Endodermal cell (in vitro differentiated cells): ENCODE results near the gene C1orf210. TPM values are rescaled to one million over a fixed set of nuclear protein-coding genes. Genes with fewer than 3 reads are reported as not detected.

Experiments
- DNase-seq: peaks from one replicate; pipeline ENCODE4 v3.0.0-alpha.2; 2017
- H3K27ac ChIP-seq: 2 replicates; pipeline ENCODE4 v1.5.1; 2013; ENCODE audit warnings: mild to moderate bottlenecking, low read depth, low read length, moderate library complexity
- H3K27me3 ChIP-seq: 2 replicates; pipeline ENCODE4 v1.6.1; 2013; ENCODE audit warnings: mild to moderate bottlenecking, low read length, moderate library complexity; ENCODE audit not compliant: insufficient read depth, control insufficient read depth, poor library complexity, severe bottlenecking
- H3K36me3 ChIP-seq: 2 replicates; pipeline ENCODE4 v1.7.0; 2013; ENCODE audit warnings: mild to moderate bottlenecking, low read length, moderate library complexity; ENCODE audit not compliant: control insufficient read depth, insufficient read depth
- H3K4me1 ChIP-seq: one replicate; pipeline ENCODE4 v1.7.0; 2013; ENCODE audit warnings: low read length; ENCODE audit not compliant: control insufficient read depth, insufficient read depth
- H3K4me3 ChIP-seq: 2 replicates; pipeline ENCODE4 v1.5.1; 2013; ENCODE audit warnings: mild to moderate bottlenecking, low read length, moderate library complexity
- H3K9ac ChIP-seq: 2 replicates; pipeline ENCODE4 v1.6.1; 2013; ENCODE audit warnings: mild to moderate bottlenecking, low read length, moderate library complexity; ENCODE audit not compliant: poor library complexity, severe bottlenecking; ENCODE audit errors: extremely low read depth
- H3K9me3 ChIP-seq: 2 replicates; pipeline ENCODE4 v1.6.1; 2013; ENCODE audit warnings: mild to moderate bottlenecking, low read length, moderate library complexity; ENCODE audit not compliant: control insufficient read depth
- H3K27ac Mint-ChIP-seq: 2 replicates; pipeline ENCODE4 v1.8.0; 2020; ENCODE audit warnings: mixed read lengths
- H3K27me3 Mint-ChIP-seq: 2 replicates; pipeline ENCODE4 v1.8.0; 2021; ENCODE audit warnings: mild to moderate bottlenecking, mixed read lengths; ENCODE audit not compliant: insufficient read depth
- H3K36me3 Mint-ChIP-seq: 2 replicates; pipeline ENCODE4 v1.8.0; 2020; ENCODE audit warnings: low read depth, mixed read lengths
- H3K4me1 Mint-ChIP-seq: 2 replicates; pipeline ENCODE4 v1.8.0; 2020; ENCODE audit warnings: mixed read lengths
- H3K4me3 Mint-ChIP-seq: 2 replicates; pipeline ENCODE4 v1.8.0; 2020; ENCODE audit warnings: mild to moderate bottlenecking, moderate library complexity, mixed read lengths
- H3K9me3 Mint-ChIP-seq: 2 replicates; pipeline ENCODE4 v1.8.0; 2020; ENCODE audit warnings: mild to moderate bottlenecking, mixed read lengths
- CTCF ChIP-seq: fragments of 200-600 bp; sonication (generic); conservative IDR thresholded peaks from 2 replicates; pipeline ENCODE4 v1.5.0; 2021; ENCODE audit warnings: antibody characterized with exemption, mild to moderate bottlenecking
- WGBS, 2 experiments: methylation state at CpG; one replicate each; pipeline versions ENCODE4 v1.1.5 to v1.1.7; 2013; ENCODE audit warnings: missing lambda C conversion rate in 2 of 2, mixed read lengths in 1 of 2; ENCODE audit not compliant: insufficient coverage in 1 of 2, insufficient read length in 1 of 2; 5-methylcytosine and 5-hydroxymethylcytosine counted together
- total RNA-seq, 2 donors: library from RNA; stranded (reverse); fragmentation: NEBNext Ultra II Directional in 1 of 2; extraction: Animal tissue kit (Norgen Biotek cat#: 25700) in 1 of 2; gene quantifications; 2 replicates in 1 of 2; 3 replicates in 1 of 2; pipeline ENCODE4 v1.2.1, GENCODE V29; 2021

Gene C1orf210
- total RNA-seq, 2 donors from 2014 or later = 9.7 to 17.9 TPM

- H3K4me3 ChIP-seq = no peak overlapping the region
- Mint-ChIP-seq H3K27ac (no peak overlapping the region), H3K36me3 (no peaks in the 10 kb centered on the region), H3K9me3 (no peaks in the 10 kb centered on the region), H3K4me3 (no peak overlapping the region), H3K4me1 (peaks cover 5% of the 10 kb centered on the region), H3K27me3 (no peaks in the 10 kb centered on the region)
- H3K9me3 ChIP-seq = no peaks in the 10 kb centered on the region
- peak; percentile 52 for DNase-seq
- no peak for TF ChIP-seq CTCF
- H3K36me3 ChIP-seq = no peaks in the 10 kb centered on the region
- H3K27me3 ChIP-seq = no peaks in the 10 kb centered on the region
- 83 to 91% methylated on average over 2 to 15 of the region's 15 CpGs for WGBS, 2 experiments
- H3K4me1 ChIP-seq = no peaks in the 10 kb centered on the region
- no peak overlapping the region for H3K27ac ChIP-seq
- H3K9ac ChIP-seq = no peak overlapping the region
These were observed 32.6 kb upstream of the C1orf210 start for GRCh38 chr1:43317817-43318471.

- DNase-seq = peak; percentile 65
- Histone ChIP-seq H3K27me3 (no peaks in the 10 kb centered on the region), H3K36me3 (no peaks in the 10 kb centered on the region), H3K27ac (no peak overlapping the region), H3K9ac (no peak overlapping the region), H3K9me3 (no peaks in the 10 kb centered on the region), H3K4me3 (no peak overlapping the region), H3K4me1 (no peaks in the 10 kb centered on the region)
- Mint-ChIP-seq H3K27me3 (no peaks in the 10 kb centered on the region), H3K9me3 (no peaks in the 10 kb centered on the region), H3K4me3 (no peak overlapping the region), H3K36me3 (no peaks in the 10 kb centered on the region), H3K27ac (no peak overlapping the region), H3K4me1 (peaks cover 5% of the 10 kb centered on the region)
- TF ChIP-seq CTCF = peak; percentile 67
- 91 to 93% methylated on average over 10 to 16 of the region's 16 CpGs for WGBS, 2 experiments
These were observed 31.5 kb upstream of the C1orf210 start for GRCh38 chr1:43316738-43317520.

GRCh38 chr1:43315963-43316737 lies 30.8 kb upstream of the C1orf210 start:
- no peak overlapping the region for H3K27ac Mint-ChIP-seq
- H3K36me3 Mint-ChIP-seq = no peaks in the 10 kb centered on the region
- no peaks in the 10 kb centered on the region for H3K27me3 Mint-ChIP-seq
- H3K4me1 ChIP-seq = no peaks in the 10 kb centered on the region
- DNase-seq = no peak
- no peak for TF ChIP-seq CTCF
- H3K36me3 ChIP-seq = no peaks in the 10 kb centered on the region
- H3K9me3 ChIP-seq = no peaks in the 10 kb centered on the region
- H3K4me3 ChIP-seq = no peak overlapping the region
- no peak overlapping the region for H3K9ac ChIP-seq
- H3K27ac ChIP-seq = no peak overlapping the region
- H3K9me3 Mint-ChIP-seq = no peaks in the 10 kb centered on the region
- 93 to 96% methylated on average over 10 of the region's 10 CpGs for WGBS, 2 experiments
- H3K27me3 ChIP-seq = no peaks in the 10 kb centered on the region
- H3K4me3 Mint-ChIP-seq = no peak overlapping the region
- H3K4me1 Mint-ChIP-seq = peaks cover 5% of the 10 kb centered on the region
